Measurements from ENCODE around the gene SMURF2.

DNA sequence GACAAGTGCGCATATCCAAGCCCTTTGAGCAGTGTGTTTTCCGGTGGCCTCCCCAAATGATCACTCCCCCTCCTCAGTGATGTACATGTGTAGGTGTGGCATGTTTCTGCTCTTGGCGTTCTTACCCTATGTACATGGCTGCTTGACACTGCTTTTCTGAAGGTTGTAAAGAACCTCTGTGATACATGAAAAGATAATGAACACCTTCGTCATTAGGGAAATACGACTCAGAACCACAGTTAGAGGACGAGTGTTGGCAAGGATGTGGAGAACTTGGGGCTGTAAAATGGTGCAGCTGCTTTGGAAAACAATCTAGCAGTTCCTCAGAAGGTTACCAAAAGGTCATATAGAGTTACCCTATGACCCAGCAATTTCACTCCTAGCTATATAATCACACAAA, 126.8 kb downstream of the SMURF2 start:
- TF ChIP-seq, protein P1, sequence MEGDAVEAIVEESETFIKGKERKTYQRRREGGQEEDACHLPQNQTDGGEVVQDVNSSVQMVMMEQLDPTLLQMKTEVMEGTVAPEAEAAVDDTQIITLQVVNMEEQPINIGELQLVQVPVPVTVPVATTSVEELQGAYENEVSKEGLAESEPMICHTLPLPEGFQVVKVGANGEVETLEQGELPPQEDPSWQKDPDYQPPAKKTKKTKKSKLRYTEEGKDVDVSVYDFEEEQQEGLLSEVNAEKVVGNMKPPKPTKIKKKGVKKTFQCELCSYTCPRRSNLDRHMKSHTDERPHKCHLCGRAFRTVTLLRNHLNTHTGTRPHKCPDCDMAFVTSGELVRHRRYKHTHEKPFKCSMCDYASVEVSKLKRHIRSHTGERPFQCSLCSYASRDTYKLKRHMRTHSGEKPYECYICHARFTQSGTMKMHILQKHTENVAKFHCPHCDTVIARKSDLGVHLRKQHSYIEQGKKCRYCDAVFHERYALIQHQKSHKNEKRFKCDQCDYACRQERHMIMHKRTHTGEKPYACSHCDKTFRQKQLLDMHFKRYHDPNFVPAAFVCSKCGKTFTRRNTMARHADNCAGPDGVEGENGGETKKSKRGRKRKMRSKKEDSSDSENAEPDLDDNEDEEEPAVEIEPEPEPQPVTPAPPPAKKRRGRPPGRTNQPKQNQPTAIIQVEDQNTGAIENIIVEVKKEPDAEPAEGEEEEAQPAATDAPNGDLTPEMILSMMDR (conservative IDR thresholded peaks at IDR 0.05 in 1 of 2, IDR thresholded peaks at IDR 0.05 in 1 of 2; ENCODE audit: low read depth in 1 of 2, low read length in 2 of 2), result no peak
- no peak for TF ChIP-seq EZH2 (IDR thresholded peaks at IDR 0.05; ENCODE audit: low read length, missing control alignments)
